ENCODE results near the gene MBNL2. TPM values are rescaled to one million over a fixed set of nuclear protein-coding genes. Genes with fewer than 3 reads are reported as not detected.

MBNL2 gene
- total RNA-seq, 4 donors from 2014 or later = 50.7 to 115 (median 72.0) TPM

DNA sequence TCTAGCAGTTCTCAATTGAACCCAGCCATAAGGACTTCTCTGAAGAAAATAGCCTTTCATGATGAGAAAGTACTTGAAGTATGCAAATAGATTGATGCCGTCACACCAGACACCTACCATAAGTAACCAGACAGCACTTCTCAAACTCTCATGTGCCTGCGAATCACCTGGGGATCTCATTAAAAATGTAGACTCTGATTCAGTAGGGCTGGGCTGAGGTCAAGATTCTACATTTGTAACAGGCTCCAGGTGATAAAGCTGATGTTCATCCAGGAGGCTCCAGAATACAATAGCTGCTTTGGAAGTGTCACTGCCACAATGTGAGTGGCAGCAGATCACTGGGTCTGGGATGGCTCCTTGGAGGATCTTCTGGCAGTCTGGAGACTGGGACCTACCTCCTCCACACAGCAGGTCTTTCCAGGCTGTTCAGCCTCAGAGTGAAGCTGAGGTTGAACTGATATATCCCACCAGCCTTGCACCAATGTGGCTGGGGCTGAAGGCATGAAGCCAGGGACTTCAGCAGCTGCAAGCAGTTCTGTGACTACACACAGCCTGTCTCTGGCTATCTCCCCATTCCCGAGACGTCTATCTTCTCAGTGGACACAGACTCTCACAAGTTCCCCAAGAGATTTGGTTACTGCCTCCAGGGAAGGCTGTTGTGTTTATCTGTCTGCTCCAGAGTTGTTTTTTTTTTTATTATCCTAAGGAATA, 9.1 kb downstream of the MBNL2 start:
- intact Hi-C loops (cut with DNase I; ENCODE audit: low total_unique reads) = no loop called here
- Histone ChIP-seq H3K4me1 (peaks cover 0 to 8% of the 10 kb centered on the region in 2 donors), H3K27me3 (no peaks in the 10 kb centered on the region), H3K4me3 (no peak overlapping the region), H3K27ac (no peak overlapping the region), H3K9me3 (no peaks in the 10 kb centered on the region), H3K36me3 (no peaks in the 10 kb centered on the region)
- DNase-seq = no peak
- TF ChIP-seq CTCF (IDR thresholded peaks at IDR 0.05) = no peak
- TF ChIP-seq POLR2A (IDR thresholded peaks at IDR 0.05) = no peak

GRCh38 chr13:97231829-97232196, 9.7 kb downstream of the MBNL2 start:
- TF ChIP-seq CTCF (IDR thresholded peaks at IDR 0.05) (no peak), POLR2A (IDR thresholded peaks at IDR 0.05) (no peak)
- H3K36me3 ChIP-seq = no peaks in the 10 kb centered on the region
- no peaks in the 10 kb centered on the region for H3K9me3 ChIP-seq
- DNase-seq = no peak
- no peaks in the 10 kb centered on the region for H3K27me3 ChIP-seq
- intact Hi-C loops (cut with DNase I; ENCODE audit: low total_unique reads) = no loop called here
- no peak overlapping the region for H3K27ac ChIP-seq
- no peak overlapping the region for H3K4me3 ChIP-seq
- peaks cover 0 to 8% of the 10 kb centered on the region in 2 donors for H3K4me1 ChIP-seq

- Histone ChIP-seq H3K9me3 (no peaks in the 10 kb centered on the region), H3K27me3 (no peaks in the 10 kb centered on the region), H3K27ac (no peak overlapping the region), H3K4me3 (no peak overlapping the region), H3K36me3 (no peaks in the 10 kb centered on the region), H3K4me1 (peaks cover 0 to 2% of the 10 kb centered on the region in 2 donors)
- TF ChIP-seq CTCF (IDR thresholded peaks at IDR 0.05) (no peak), POLR2A (IDR thresholded peaks at IDR 0.05) (no peak)
- DNase-seq = no peak
- intact Hi-C loops (cut with DNase I; ENCODE audit: low total_unique reads) = no loop called here
Measured at GRCh38 chr13:97233499-97233898, 11.4 kb downstream of the MBNL2 start.

DNA sequence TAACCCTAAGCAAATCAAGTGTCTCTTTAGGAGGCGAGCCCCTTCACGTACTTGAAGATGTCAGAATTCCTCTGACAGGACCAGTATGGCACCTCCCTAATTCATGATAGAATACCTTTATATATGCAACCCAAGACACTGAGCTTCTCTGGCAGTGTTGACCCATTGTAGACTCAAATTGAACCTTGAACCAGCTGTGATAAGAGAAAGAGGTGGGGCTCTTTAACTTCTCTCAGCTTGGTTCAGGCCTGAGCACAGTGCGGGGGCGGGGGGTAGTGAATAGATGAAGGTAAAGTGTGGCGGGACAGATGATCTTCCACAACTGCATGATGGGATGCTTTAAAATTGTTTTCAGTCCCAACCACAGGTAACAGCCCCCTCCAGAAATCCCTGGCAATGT, 12.1 kb downstream of the MBNL2 start:
- H3K27ac ChIP-seq = no peak overlapping the region
- H3K4me3 ChIP-seq = no peak overlapping the region
- no peak for DNase-seq
- H3K4me1 ChIP-seq = peaks cover 0 to 6% of the 10 kb centered on the region in 2 donors
- no peaks in the 10 kb centered on the region for H3K9me3 ChIP-seq
- H3K27me3 ChIP-seq = no peaks in the 10 kb centered on the region
- intact Hi-C loops (cut with DNase I; ENCODE audit: low total_unique reads) = no loop called here
- TF ChIP-seq POLR2A (IDR thresholded peaks at IDR 0.05) (no peak), CTCF (IDR thresholded peaks at IDR 0.05) (no peak)
- no peaks in the 10 kb centered on the region for H3K36me3 ChIP-seq

- no peaks in the 10 kb centered on the region for H3K27me3 ChIP-seq
- no peak for TF ChIP-seq POLR2A (IDR thresholded peaks at IDR 0.05)
- no peak for TF ChIP-seq CTCF (IDR thresholded peaks at IDR 0.05)
- no peak overlapping the region for H3K4me3 ChIP-seq
- H3K9me3 ChIP-seq = no peaks in the 10 kb centered on the region
- H3K27ac ChIP-seq = peak overlapping the region in 1 of 2 donors; percentile 52
- H3K4me1 ChIP-seq = peaks cover 0 to 6% of the 10 kb centered on the region in 2 donors
- H3K36me3 ChIP-seq = no peaks in the 10 kb centered on the region
- intact Hi-C loops (cut with DNase I; ENCODE audit: low total_unique reads) = no loop called here
- no peak for DNase-seq
Measured at GRCh38 chr13:97234742-97235141, 12.6 kb downstream of the MBNL2 start.

All from uterus (tissue), 4 donors.